ENCODE data around the gene DKK2. TPM values are rescaled to one million over a fixed set of nuclear protein-coding genes. Genes with fewer than 3 reads are reported as not detected.

DKK2 gene
- total RNA-seq: 1 to 10 TPM in 1 of 4 donors, under 1 TPM in 1, not detected in 2; 0.55 to 1.3 TPM

- Histone ChIP-seq H3K27ac (no peak within 1 kb of the TSS), H3K36me3 (no peaks in the 10 kb centered on the region), H3K27me3 (peaks cover 79% of the 10 kb centered on the region), H3K9me3 (no peaks in the 10 kb centered on the region), H3K4me1 (peaks cover 0 to 24% (median 15%) of the 10 kb centered on the region in 4 donors), H3K4me3 (peak within 1 kb of the TSS in 3 of 4 donors; percentile 19 to 48 (median 21))
- intact Hi-C loops (cut with DNase I; ENCODE audit: low total_unique reads): loop anchor here (10.0 kb wide), 1 partner anchor 149 kb away; no protein-coding TSS in a partner anchor
- WGBS, 2 donors (ENCODE audit: low coverage in 1 of 2): 0 to 11% methylated on average over 4 to 40 of the region's 40 CpGs
- in situ Hi-C loops (cut with MboI; ENCODE audit: low pct_ligation_motif_present in 1 of 4, low pct_unique_long_range_greater_than_20kb in 1 of 4, low sequenced_read_pairs in 3 of 4): loop anchor here in 1 of 4 donors (25.0 kb wide), 1 partner anchor 626 kb away; no protein-coding TSS in a partner anchor
- no peak for TF ChIP-seq POLR2A (IDR thresholded peaks at IDR 0.05)
- no peak for TF ChIP-seq EP300 (IDR thresholded peaks at IDR 0.05; ENCODE audit: low read depth)
- TF ChIP-seq POLR2AphosphoS5 (IDR thresholded peaks at IDR 0.05): no peak
- TF ChIP-seq CTCF (IDR thresholded peaks at IDR 0.05): no peak
- DNase-seq: peak; percentile 10
These were observed at the start of gene DKK2 for GRCh38 chr4:107035819-107036583. TSS of gene DKK2 (minus strand) at chr4:107036313. CDS start at chr4:107035591, 722 bp downstream.

- no peaks in the 10 kb centered on the region for H3K36me3 ChIP-seq
- no peaks in the 10 kb centered on the region for H3K4me1 ChIP-seq
- in situ Hi-C loops (cut with MboI; ENCODE audit: low pct_ligation_motif_present in 1 of 4, low pct_unique_long_range_greater_than_20kb in 1 of 4, low sequenced_read_pairs in 3 of 4): no loop called here
- H3K27ac ChIP-seq: no peak overlapping the region
- 76 to 78% methylated on average over 4 of the region's 4 CpGs for WGBS, 2 donors (ENCODE audit: low coverage in 1 of 2)
- no peaks in the 10 kb centered on the region for H3K27me3 ChIP-seq
- H3K4me3 ChIP-seq: no peak overlapping the region
- no peak for DNase-seq
- TF ChIP-seq POLR2A (IDR thresholded peaks at IDR 0.05): no peak
- TF ChIP-seq POLR2AphosphoS5 (IDR thresholded peaks at IDR 0.05): no peak
- no peak for TF ChIP-seq CTCF (IDR thresholded peaks at IDR 0.05)
- no peak for TF ChIP-seq EP300 (IDR thresholded peaks at IDR 0.05; ENCODE audit: low read depth)
- intact Hi-C loops (cut with DNase I; ENCODE audit: low total_unique reads): no loop called here
- H3K9me3 ChIP-seq: no peaks in the 10 kb centered on the region
These were observed 41.1 kb upstream of the DKK2 start for GRCh38 chr4:107077192-107077591.

GRCh38 chr4:107072836-107073736 is 37.0 kb upstream of the DKK2 start:
- no peak overlapping the region for H3K4me3 ChIP-seq
- no peaks in the 10 kb centered on the region for H3K4me1 ChIP-seq
- no peaks in the 10 kb centered on the region for H3K27me3 ChIP-seq
- no peaks in the 10 kb centered on the region for H3K36me3 ChIP-seq
- DNase-seq: no peak
- intact Hi-C loops (cut with DNase I; ENCODE audit: low total_unique reads): no loop called here
- WGBS, 2 donors (ENCODE audit: low coverage in 1 of 2): 92% methylated on average over 28 of the region's 32 CpGs; no CpG with 5 or more reads in 1 of the 2 donors
- no peaks in the 10 kb centered on the region for H3K9me3 ChIP-seq
- in situ Hi-C loops (cut with MboI; ENCODE audit: low pct_ligation_motif_present in 1 of 4, low pct_unique_long_range_greater_than_20kb in 1 of 4, low sequenced_read_pairs in 3 of 4): no loop called here
- TF ChIP-seq POLR2A (IDR thresholded peaks at IDR 0.05): no peak
- no peak for TF ChIP-seq EP300 (IDR thresholded peaks at IDR 0.05; ENCODE audit: low read depth)
- no peak for TF ChIP-seq POLR2AphosphoS5 (IDR thresholded peaks at IDR 0.05)
- no peak for TF ChIP-seq CTCF (IDR thresholded peaks at IDR 0.05)
- H3K27ac ChIP-seq: no peak overlapping the region

- H3K4me1 ChIP-seq: no peaks in the 10 kb centered on the region
- H3K27me3 ChIP-seq: no peaks in the 10 kb centered on the region
- H3K4me3 ChIP-seq: no peak overlapping the region
- no peak for TF ChIP-seq EP300 (IDR thresholded peaks at IDR 0.05; ENCODE audit: low read depth)
- TF ChIP-seq CTCF (IDR thresholded peaks at IDR 0.05): no peak
- no peak for TF ChIP-seq POLR2AphosphoS5 (IDR thresholded peaks at IDR 0.05)
- no peak for TF ChIP-seq POLR2A (IDR thresholded peaks at IDR 0.05)
- no peaks in the 10 kb centered on the region for H3K9me3 ChIP-seq
- no peak for DNase-seq
- in situ Hi-C loops (cut with MboI; ENCODE audit: low pct_ligation_motif_present in 1 of 4, low pct_unique_long_range_greater_than_20kb in 1 of 4, low sequenced_read_pairs in 3 of 4) (no loop called here), intact Hi-C loops (cut with DNase I; ENCODE audit: low total_unique reads) (no loop called here)
- H3K27ac ChIP-seq: no peak overlapping the region
- H3K36me3 ChIP-seq: no peaks in the 10 kb centered on the region
These were observed 35.0 kb upstream of the DKK2 start for GRCh38 chr4:107071108-107071507.
